Astrocyte of the spinal cord (primary cell): ENCODE data around the gene CNPY2.
"Not testable (repeated sequence)": the region's sequence is repeated elsewhere in the genome, so short reads cannot be mapped to it uniquely, and the experiment has no call there.

Experiments
- DNase-seq: peaks from one replicate; pipeline ENCODE4 v3.0.0; 2011; ENCODE audit warnings: low read depth, low spot score
- H3K4me3 ChIP-seq: 2 replicates; pipeline ENCODE4 v1.5.1; 2011; ENCODE audit warnings: low read depth, mild to moderate bottlenecking, low read length, moderate library complexity
- in situ Hi-C: cut with HindIII; loops from 2 replicates; pipeline ENCODE4 v1.10.0; 2017; ENCODE audit warnings: low sequenced_read_pairs
- TF ChIP-seq, protein P1 (sequence below): IDR thresholded peaks from 2 replicates; pipeline ENCODE4 v1.5.1; 2012; ENCODE audit warnings: low read depth, mild to moderate bottlenecking, low read length, inconsistent platforms

Gene CNPY2

DNA sequence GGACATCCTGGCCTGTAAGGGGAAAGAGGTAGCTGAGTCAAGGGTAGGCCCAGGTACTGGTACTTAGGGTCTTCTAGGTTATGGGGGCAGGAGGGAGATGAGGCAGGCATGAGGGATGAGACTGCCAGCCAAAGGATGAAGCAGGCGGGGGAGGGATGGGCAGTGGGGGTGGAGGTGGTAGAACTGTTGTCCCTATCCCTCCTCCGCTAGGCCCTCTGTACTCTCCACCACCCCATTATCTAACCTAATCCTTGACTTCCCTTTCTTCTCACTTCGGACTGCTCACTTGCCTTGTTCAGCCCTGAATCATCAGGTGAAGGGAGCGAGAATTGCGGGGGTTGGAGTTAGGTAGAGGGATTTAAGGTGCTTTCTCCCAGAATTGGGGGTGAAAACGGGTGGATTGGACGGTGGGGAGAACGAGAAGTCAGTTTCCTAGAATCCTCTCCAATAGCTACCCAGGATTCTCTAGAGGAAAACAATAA, 17.4 kb upstream of the CNPY2 start:
- no peak for DNase-seq
- peak overlapping the region; percentile 73 for H3K4me3 ChIP-seq
- TF ChIP-seq, protein P1, sequence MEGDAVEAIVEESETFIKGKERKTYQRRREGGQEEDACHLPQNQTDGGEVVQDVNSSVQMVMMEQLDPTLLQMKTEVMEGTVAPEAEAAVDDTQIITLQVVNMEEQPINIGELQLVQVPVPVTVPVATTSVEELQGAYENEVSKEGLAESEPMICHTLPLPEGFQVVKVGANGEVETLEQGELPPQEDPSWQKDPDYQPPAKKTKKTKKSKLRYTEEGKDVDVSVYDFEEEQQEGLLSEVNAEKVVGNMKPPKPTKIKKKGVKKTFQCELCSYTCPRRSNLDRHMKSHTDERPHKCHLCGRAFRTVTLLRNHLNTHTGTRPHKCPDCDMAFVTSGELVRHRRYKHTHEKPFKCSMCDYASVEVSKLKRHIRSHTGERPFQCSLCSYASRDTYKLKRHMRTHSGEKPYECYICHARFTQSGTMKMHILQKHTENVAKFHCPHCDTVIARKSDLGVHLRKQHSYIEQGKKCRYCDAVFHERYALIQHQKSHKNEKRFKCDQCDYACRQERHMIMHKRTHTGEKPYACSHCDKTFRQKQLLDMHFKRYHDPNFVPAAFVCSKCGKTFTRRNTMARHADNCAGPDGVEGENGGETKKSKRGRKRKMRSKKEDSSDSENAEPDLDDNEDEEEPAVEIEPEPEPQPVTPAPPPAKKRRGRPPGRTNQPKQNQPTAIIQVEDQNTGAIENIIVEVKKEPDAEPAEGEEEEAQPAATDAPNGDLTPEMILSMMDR, result no peak
- in situ Hi-C loops, result no loop called here

DNA sequence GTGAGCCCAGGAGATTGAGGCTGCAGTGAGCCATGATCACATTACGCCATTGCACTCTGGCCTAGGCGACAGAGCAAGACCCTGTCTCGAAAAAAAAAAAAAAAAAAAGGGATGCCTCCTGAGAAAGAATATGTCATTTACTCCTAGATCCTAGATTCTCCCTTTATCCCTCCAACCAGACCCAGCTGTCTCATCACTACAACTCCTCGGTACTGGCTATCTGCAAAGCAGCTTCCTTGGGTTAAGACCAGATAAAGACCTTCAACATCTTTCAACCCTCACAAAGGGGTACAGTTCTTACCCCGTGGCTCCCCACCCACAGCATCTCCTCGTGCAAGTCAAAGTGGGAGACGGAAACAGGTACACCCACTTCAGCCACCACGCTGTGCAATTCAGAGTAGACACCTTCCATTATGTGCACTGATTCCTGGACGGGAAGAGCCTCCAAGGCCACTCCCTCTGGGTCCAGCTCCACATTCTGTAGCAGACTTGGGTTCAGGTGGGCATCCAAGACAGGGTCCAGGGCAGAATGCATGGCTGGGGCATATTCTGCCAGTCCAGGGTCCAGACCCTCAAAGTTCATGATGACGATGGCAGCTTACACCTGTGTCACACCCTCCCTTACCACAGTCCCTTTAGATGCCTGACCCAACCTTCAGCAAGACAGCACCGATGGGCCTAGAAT, 16.9 kb upstream of the CNPY2 start:
- in situ Hi-C loops, result no loop called here
- no peak for DNase-seq
- TF ChIP-seq, protein P1, result no peak
- H3K4me3 ChIP-seq, result peak overlapping the region; percentile 73

DNA sequence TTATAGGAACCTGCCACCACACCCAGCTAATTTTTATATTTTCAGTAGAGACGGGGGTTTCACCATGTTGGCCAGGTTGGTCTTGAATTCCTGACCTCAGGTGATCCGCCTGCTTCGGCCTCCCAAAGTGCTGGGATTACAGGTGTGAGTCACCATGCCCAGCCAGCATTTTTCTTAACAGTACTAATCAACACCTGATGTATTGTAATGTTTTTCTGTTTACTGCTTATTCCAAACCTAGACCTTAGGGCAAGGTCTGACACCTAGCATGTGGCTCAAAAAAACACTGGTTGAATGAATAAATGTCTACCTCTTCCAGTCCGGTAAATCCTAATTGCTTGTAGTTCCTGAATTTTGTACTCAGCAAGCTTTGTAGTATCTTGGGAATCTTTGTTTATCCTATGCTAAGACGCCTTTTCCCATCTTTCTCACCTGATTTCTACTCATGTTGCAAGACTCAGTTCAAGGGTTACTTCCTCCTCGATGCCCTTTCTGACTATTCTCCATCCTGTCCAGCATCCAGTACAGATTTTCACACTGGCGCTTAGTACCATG, 15.2 kb upstream of the CNPY2 start:
- H3K4me3 ChIP-seq, result no peak overlapping the region
- in situ Hi-C loops, result no loop called here
- DNase-seq, result no peak
- TF ChIP-seq, protein P1, result no peak

DNA sequence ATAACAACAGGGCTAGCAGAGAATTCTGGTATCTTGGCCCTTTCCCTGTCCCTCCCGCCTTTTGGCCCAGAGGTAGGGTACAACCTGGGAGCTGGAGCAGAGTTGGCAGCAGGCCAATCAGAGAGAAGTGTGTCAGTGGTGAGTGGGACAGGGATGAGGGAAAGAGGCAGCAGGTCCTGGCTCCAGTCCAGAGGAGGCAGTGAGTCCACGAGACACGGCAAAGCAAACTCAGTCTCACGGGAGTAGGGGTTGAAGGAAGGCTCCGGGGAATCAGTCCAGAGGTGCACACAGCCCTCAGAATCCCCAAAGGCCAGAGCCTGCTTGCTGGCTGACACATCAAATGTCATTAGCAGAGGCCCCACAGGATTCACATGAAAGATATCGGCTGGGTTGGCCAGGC, 10.7 kb upstream of the CNPY2 start:
- in situ Hi-C loops, result no loop called here
- H3K4me3 ChIP-seq, result no peak overlapping the region
- DNase-seq, result no peak
- TF ChIP-seq, protein P1, result no peak

DNA sequence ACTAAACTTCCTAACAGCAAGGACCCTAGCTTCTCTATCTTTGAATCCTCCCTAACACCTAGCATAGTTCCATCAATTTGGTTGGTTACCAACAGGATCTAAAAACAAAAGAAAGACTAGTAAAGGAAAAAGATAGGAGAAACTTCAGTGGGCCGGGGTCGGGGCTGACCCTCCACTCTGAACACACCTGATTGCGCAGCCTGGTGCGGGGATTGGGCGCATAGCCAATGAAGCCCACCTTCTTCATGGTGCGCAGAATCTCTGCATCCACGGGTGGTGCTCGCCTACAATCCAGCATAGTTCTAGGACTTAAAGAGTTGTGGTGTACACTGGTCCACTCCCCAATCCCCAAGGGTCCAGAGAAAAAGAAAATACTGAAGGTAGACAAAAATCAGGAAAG, 10.3 kb upstream of the CNPY2 start:
- in situ Hi-C loops, result no loop called here
- TF ChIP-seq, protein P1, result no peak
- no peak for DNase-seq
- no peak overlapping the region for H3K4me3 ChIP-seq

DNA sequence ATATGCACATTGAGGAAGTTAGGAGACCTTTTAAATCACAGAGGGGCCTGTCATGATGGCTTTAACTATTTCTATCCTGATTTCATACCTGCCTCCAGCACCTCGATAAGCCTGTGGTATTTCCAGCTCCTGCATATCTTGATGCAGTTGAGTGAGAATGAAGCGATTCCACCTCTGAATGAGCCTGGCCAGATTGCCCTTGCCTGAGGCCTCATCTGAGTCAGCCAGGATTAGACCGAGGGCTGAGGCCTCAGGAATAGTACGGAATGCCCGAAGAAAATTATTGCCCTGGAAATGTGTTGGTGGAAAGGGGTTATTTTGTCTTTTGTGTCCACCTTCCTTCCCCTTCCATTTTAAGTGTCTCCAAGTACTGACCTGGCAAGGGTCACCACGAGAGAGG, 8.4 kb upstream of the CNPY2 start:
- in situ Hi-C loops, result no loop called here
- no peak for DNase-seq
- TF ChIP-seq, protein P1, result no peak
- no peak overlapping the region for H3K4me3 ChIP-seq

DNA sequence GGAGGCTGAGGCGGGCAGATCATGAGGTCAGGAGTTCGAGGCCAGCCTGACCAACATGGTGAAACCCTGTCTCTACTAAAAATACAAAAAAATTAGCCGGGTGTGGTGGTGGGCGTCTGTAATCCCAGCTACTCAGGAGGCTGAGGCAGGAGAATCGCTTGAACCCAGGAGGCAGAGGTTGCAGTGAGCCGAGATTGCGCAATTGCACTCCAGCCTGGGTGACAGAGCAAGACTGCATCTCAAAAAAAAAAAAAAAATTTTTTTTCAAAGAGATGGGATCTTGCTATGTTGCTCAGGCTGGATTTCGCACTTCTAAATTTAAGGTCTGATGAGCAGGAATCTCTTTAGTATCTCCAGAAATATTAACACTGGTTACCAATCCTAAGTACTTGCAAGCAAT, 5.8 kb upstream of the CNPY2 start:
- in situ Hi-C loops, H3K4me3 ChIP-seq, DNase-seq: not testable (repeated sequence)
